Adrenal gland (tissue), 12 donors: ENCODE measurements around the gene KEL. TPM values are rescaled to one million over a fixed set of nuclear protein-coding genes. Genes with fewer than 3 reads are reported as not detected.

Experiments used
- DNase-seq, 7 donors: peaks; one replicate each; pipeline ENCODE4 v3.0.0-alpha.2; 2019 to 2020
- H3K27ac ChIP-seq, 5 donors: fragments of 200-600 bp; sonication (generic) in 4 of 5; 1 replicate in 3 of 5; 2 replicates in 2 of 5; pipeline versions ENCODE4 v1.5.1 to v1.8.0; 2016 to 2020; ENCODE audit warnings: mild to moderate bottlenecking in 1 of 5
- H3K27me3 ChIP-seq: fragments of 200-600 bp; 2 replicates; pipeline ENCODE4 v1.8.0; 2021
- H3K36me3 ChIP-seq, 2 donors: fragments of 200-600 bp; replicated peaks in 1 of 2; 1 replicate in 1 of 2; 2 replicates in 1 of 2; pipeline versions ENCODE4 v1.5.1 to v1.8.0; 2018 to 2022
- H3K4me1 ChIP-seq, 2 donors: fragments of 200-600 bp; replicated peaks in 1 of 2; 1 replicate in 1 of 2; 2 replicates in 1 of 2; pipeline versions ENCODE4 v1.5.1 to v1.8.0; 2018 to 2021
- H3K4me3 ChIP-seq, 4 donors: fragments of 200-600 bp; sonication (generic) in 3 of 4; one replicate each; pipeline ENCODE4 v1.5.1; 2016 to 2018
- H3K9me3 ChIP-seq, 3 donors: fragments of 200-600 bp; sonication (generic) in 1 of 3; replicated peaks in 1 of 3; 1 replicate in 2 of 3; 2 replicates in 1 of 3; pipeline versions ENCODE4 v1.5.1 to v1.8.0; 2016 to 2021
- POLR2A ChIP-seq, 2 donors: fragments of 450-650 bp; IDR thresholded peaks; one replicate each; pipeline ENCODE4 v1.6.1; 2017; ENCODE audit warnings: antibody characterized with exemption in 2 of 2, mild to moderate bottlenecking in 2 of 2, moderate library complexity in 1 of 2
- WGBS, 4 donors: extraction: QIAGEN DNeasy Blood & Tissue Kit in 2 of 4; methylation state at CpG; one replicate each; pipeline versions ENCODE4 v1.1.5 to v1.1.7; 2013 to 2017; 5-methylcytosine and 5-hydroxymethylcytosine counted together
- intact Hi-C, 2 donors: fragments of 100-400 bp; cut with DNase I; formaldehyde crosslinking; loops; one replicate each; pipeline versions ENCODE4 v1.14.1 to v1.15.0; 2022 to 2023
- polyA plus RNA-seq, 3 donors: library from polyadenylated mRNA; stranded (reverse); fragments of 200-250 nt in 2 of 3; fragments of 350-450 nt in 1 of 3; fragmentation: Illumina TruSeq in 1 of 3; extraction: RNeasy Lipid Tissue Mini Kit (QIAGEN cat#74804) in 1 of 3; gene quantifications; one replicate each; pipeline ENCODE4 v1.2.3, GENCODE V29; 2013 to 2014
- total RNA-seq, 9 donors: library from RNA; depleted of rRNA in 4 of 9; stranded (reverse); fragments of >200 nt in 4 of 9; fragments of 120-200 nt in 1 of 9; fragmentation: NEBNext Ultra II Directional in 1 of 9; extraction: Animal tissue kit (Norgen Biotek cat#: 25700) in 1 of 9; gene quantifications; one replicate each; pipeline versions ENCODE4 v1.1.0 to v1.2.4, GENCODE V29; 2013 to 2023
- TF ChIP-seq, protein P1 (sequence below), 6 experiments: fragments of 450-650 bp in 4 of 6; fragments of 200-600 bp in 2 of 6; sonication (generic) in 1 of 6; IDR thresholded peaks; 1 replicate in 5 of 6; 2 replicates in 1 of 6; pipeline versions ENCODE4 v1.5.1 to v1.8.0; 2016 to 2021; ENCODE audit warnings: antibody characterized with exemption in 6 of 6, mild to moderate bottlenecking in 2 of 6, moderate library complexity in 1 of 6
- donor health status: healthy with polysubstance abuse.
- donor health status: Bipolar disorder and iron deficiency.
- donor health status: DM: yes; HTN: yes; CAD: no.
- donor health status: DM: no; HTN: no; CAD: no.
- donor health status: DM: no; HTN: no; CAD: no.
- donor health status: DM: yes; HTN: yes; CAD: no.

KEL gene
- total and polyA plus RNA-seq, 12 donors: 0.15 to 1.2 (median 0.55) TPM; not detected in 5

DNA sequence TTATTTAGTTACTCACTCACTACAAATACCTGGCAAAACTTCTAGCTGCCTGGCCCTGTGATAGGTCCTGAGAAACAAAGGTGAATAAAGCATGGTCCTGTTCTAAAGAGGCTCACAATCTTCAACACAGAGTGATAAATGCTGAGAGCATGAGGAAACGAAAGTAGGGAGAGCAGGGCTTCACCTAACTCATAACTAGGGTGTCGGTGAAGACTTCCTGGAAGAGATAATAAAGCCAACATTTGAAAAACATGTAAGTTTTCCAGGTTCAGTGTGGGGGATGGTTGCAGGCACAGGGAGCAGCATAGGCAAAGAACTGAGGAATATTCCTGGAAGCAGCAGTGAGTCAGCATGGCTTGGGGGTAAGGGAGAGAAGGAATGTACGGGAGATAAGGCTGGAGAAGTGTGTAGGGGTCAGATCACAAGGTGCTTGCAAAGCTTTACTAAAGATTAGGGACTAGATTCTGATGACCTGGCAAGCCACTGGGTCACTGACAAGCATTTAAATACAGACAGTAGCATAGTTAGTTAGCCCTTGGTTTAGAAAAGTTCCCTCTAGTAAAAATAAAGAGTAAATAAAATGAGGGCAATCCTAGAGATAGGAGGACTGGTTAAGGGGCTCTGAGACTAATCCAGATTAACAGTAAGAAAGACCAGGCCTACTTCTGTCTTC lies 5.1 kb downstream of the KEL start:
- no peak for TF ChIP-seq POLR2A (IDR thresholded peaks at IDR 0.05)
- TF ChIP-seq, protein P1, sequence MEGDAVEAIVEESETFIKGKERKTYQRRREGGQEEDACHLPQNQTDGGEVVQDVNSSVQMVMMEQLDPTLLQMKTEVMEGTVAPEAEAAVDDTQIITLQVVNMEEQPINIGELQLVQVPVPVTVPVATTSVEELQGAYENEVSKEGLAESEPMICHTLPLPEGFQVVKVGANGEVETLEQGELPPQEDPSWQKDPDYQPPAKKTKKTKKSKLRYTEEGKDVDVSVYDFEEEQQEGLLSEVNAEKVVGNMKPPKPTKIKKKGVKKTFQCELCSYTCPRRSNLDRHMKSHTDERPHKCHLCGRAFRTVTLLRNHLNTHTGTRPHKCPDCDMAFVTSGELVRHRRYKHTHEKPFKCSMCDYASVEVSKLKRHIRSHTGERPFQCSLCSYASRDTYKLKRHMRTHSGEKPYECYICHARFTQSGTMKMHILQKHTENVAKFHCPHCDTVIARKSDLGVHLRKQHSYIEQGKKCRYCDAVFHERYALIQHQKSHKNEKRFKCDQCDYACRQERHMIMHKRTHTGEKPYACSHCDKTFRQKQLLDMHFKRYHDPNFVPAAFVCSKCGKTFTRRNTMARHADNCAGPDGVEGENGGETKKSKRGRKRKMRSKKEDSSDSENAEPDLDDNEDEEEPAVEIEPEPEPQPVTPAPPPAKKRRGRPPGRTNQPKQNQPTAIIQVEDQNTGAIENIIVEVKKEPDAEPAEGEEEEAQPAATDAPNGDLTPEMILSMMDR (IDR thresholded peaks at IDR 0.05): no peak
- 46 to 64% (median 52%) methylated on average over 3 of the region's 3 CpGs for WGBS, 4 donors
- no peak overlapping the region for H3K4me3 ChIP-seq
- no peak for DNase-seq
- H3K4me1 ChIP-seq: no peaks in the 10 kb centered on the region
- intact Hi-C loops: no loop called here
- H3K9me3 ChIP-seq: no peaks in the 10 kb centered on the region
- H3K27me3 ChIP-seq: no peaks in the 10 kb centered on the region
- H3K36me3 ChIP-seq: no peaks in the 10 kb centered on the region
- H3K27ac ChIP-seq: no peak overlapping the region

GRCh38 chr7:142954680-142955268 lies 7.4 kb downstream of the KEL start:
- DNase-seq: no peak
- no peak overlapping the region for H3K27ac ChIP-seq

GRCh38 chr7:142950235-142950634 lies 11.9 kb downstream of the KEL start:
- no peaks in the 10 kb centered on the region for H3K9me3 ChIP-seq
- no peaks in the 10 kb centered on the region for H3K36me3 ChIP-seq
- intact Hi-C loops: no loop called here
- no peak for TF ChIP-seq POLR2A (IDR thresholded peaks at IDR 0.05)
- TF ChIP-seq, protein P1 (IDR thresholded peaks at IDR 0.05): no peak
- no peak overlapping the region for H3K27ac ChIP-seq
- H3K27me3 ChIP-seq: no peaks in the 10 kb centered on the region
- DNase-seq: no peak
- H3K4me1 ChIP-seq: no peaks in the 10 kb centered on the region
- H3K4me3 ChIP-seq: no peak overlapping the region

More at GRCh38 chr7:142954680-142955268, 7.4 kb downstream of the KEL start:
- H3K9me3 ChIP-seq: no peaks in the 10 kb centered on the region
- TF ChIP-seq, protein P1 (IDR thresholded peaks at IDR 0.05): no peak
- no peak for TF ChIP-seq POLR2A (IDR thresholded peaks at IDR 0.05)
- no peaks in the 10 kb centered on the region for H3K4me1 ChIP-seq
- intact Hi-C loops: no loop called here
- no peaks in the 10 kb centered on the region for H3K36me3 ChIP-seq
- H3K27me3 ChIP-seq: no peaks in the 10 kb centered on the region
- no peak overlapping the region for H3K4me3 ChIP-seq

DNA sequence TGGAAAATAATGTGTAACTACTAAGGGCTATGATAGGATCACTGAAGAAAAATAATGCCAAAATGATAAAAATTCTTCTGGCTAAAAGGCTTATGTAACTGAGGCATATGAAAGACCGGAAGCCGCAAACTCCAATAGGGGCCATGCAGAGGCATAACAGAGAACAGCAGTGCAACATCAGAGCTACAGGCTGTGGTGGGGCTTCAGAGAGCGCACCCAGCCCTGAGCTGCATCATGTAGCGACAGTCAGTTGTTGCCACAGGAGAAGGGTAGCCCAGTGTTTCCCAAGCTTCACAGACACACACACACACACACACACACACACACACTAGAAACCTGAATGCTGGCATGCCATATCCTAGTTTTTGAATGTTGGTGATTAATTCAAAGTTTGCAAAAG lies 13.6 kb downstream of the KEL start:
- Histone ChIP-seq H3K4me3 (no peak overlapping the region), H3K27ac (no peak overlapping the region), H3K4me1 (no peaks in the 10 kb centered on the region), H3K36me3 (no peaks in the 10 kb centered on the region), H3K9me3 (no peaks in the 10 kb centered on the region), H3K27me3 (no peaks in the 10 kb centered on the region)
- TF ChIP-seq POLR2A (IDR thresholded peaks at IDR 0.05): no peak
- TF ChIP-seq, protein P1 (IDR thresholded peaks at IDR 0.05): no peak
- intact Hi-C loops: no loop called here
- 89 to 94% (median 91%) methylated on average over 2 to 4 of the region's 4 CpGs for WGBS, 4 donors
- no peak for DNase-seq
